Measurements from ENCODE around the gene TAF4. TPM values are rescaled to one million over a fixed set of nuclear protein-coding genes. Genes with fewer than 3 reads are reported as not detected.

Gene TAF4
- total RNA-seq, 6 experiments from 2014 or later = 9.0 to 13.0 (median 11.3) TPM

DNA sequence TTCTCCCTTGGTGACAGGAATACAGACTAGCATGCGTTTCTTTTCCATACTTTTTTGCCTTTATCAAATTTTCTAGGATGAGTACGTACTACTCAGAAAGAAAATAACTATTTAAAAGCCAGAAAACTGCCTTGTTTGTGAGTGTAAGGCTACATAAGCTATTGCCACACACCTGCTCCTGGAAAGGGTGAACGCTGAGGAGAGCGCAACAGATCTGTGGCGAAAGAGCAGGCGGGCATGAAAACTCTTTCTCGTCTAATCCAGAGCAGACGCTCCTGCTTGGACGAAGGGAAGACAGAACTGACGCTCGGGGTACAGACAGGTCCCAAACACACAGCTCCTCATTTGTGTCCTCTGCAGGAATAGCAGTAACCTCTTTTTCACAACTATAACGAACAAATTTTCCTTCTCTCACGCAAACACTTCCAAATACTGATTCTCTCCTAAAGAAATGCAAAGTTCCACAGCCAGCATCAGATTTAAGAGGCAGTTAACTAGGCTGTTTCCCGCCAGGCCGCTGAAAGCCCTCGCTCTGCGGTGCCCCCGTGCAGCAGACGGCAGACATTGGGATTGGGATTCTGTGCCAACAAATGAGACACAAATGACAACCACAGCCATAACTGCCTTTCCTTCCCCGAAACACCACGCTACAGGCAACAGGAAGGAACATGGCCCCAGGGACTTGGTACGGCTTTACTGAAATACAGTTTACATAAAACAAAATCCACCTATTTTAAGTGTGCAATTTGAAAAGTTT, 20.0 kb downstream of the TAF4 start:
- no peak overlapping the region for H3K4me3 ChIP-seq
- no peaks in the 10 kb centered on the region for H3K36me3 ChIP-seq
- DNase-seq (peak in 1 of 3 donors; percentile 39), ATAC-seq (peak in 1 of 4 donors; percentile 43)
- TF ChIP-seq, protein P1, sequence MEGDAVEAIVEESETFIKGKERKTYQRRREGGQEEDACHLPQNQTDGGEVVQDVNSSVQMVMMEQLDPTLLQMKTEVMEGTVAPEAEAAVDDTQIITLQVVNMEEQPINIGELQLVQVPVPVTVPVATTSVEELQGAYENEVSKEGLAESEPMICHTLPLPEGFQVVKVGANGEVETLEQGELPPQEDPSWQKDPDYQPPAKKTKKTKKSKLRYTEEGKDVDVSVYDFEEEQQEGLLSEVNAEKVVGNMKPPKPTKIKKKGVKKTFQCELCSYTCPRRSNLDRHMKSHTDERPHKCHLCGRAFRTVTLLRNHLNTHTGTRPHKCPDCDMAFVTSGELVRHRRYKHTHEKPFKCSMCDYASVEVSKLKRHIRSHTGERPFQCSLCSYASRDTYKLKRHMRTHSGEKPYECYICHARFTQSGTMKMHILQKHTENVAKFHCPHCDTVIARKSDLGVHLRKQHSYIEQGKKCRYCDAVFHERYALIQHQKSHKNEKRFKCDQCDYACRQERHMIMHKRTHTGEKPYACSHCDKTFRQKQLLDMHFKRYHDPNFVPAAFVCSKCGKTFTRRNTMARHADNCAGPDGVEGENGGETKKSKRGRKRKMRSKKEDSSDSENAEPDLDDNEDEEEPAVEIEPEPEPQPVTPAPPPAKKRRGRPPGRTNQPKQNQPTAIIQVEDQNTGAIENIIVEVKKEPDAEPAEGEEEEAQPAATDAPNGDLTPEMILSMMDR (IDR thresholded peaks at IDR 0.05) = no peak
- no peak for TF ChIP-seq POLR2A (IDR thresholded peaks at IDR 0.05)
- no peaks in the 10 kb centered on the region for H3K27me3 ChIP-seq
- H3K9me3 ChIP-seq = no peaks in the 10 kb centered on the region
- 60% methylated on average over 17 of the region's 22 CpGs for WGBS (ENCODE audit: insufficient coverage, low coverage, low lambda C conversion rate, missing lambda C conversion rate)
- intact Hi-C loops (cut with DNase I) = no loop called here
- H3K27ac ChIP-seq = no peak overlapping the region
- peaks cover 0 to 28% (median 5%) of the 10 kb centered on the region in 4 donors for H3K4me1 ChIP-seq

DNA sequence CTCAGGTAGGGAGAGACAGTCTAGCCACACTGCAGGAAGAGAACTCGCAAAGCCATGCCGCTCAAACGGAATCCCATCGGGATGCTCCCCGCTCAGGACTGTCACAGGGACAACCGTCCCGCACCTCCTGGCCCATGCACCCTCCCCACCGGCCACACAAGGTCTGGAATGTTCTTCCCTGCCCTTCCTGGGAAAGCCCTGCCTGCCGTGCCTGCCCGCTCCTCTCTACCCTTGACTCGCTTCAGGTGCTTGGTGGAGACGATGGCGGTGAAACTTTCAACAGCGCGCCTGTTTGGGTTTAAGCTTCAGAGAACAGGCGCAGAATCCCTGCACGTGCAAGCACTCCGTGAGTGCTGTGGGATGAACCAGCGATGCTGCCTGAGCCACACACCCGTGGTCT, 20.6 kb downstream of the TAF4 start:
- 92% methylated on average over 8 of the region's 20 CpGs for WGBS (ENCODE audit: insufficient coverage, low coverage, low lambda C conversion rate, missing lambda C conversion rate)
- H3K9me3 ChIP-seq = no peaks in the 10 kb centered on the region
- peak in 1 of 3 donors; percentile 40 for DNase-seq
- no peak overlapping the region for H3K4me3 ChIP-seq
- no peaks in the 10 kb centered on the region for H3K36me3 ChIP-seq
- H3K27ac ChIP-seq = no peak overlapping the region
- no peaks in the 10 kb centered on the region for H3K27me3 ChIP-seq
- H3K4me1 ChIP-seq = peaks cover 0 to 28% (median 5%) of the 10 kb centered on the region in 4 donors
- TF ChIP-seq, protein P1 (IDR thresholded peaks at IDR 0.05) = no peak
- no peak for TF ChIP-seq POLR2A (IDR thresholded peaks at IDR 0.05)
- no peak for ATAC-seq
- intact Hi-C loops (cut with DNase I) = no loop called here

DNA sequence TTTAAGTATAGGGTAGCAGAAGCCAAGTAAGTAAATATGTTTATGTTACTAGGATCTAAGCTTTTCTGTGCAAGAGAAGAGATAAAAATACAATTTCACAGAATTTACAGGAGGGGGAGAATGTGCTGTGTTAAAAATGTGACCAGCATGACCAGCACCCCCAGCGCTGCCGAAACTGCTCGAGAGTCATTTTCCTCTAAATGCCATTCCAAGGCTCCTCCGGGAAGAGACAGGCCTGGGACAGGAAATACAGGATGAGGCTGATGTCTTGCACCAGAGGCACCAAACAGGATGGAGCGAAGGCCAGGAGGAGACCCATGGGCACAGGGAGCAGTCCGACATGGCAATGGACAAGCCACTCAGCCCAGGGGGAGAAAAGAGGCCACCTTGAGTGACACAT, 21.1 kb downstream of the TAF4 start:
- Histone ChIP-seq H3K4me3 (no peak overlapping the region), H3K36me3 (no peaks in the 10 kb centered on the region), H3K9me3 (no peaks in the 10 kb centered on the region), H3K4me1 (peaks cover 0 to 28% (median 5%) of the 10 kb centered on the region in 4 donors), H3K27me3 (no peaks in the 10 kb centered on the region), H3K27ac (no peak overlapping the region)
- WGBS (ENCODE audit: insufficient coverage, low coverage, low lambda C conversion rate, missing lambda C conversion rate) = 65% methylated on average over 5 of the region's 6 CpGs
- intact Hi-C loops (cut with DNase I) = no loop called here
- TF ChIP-seq, protein P1 (IDR thresholded peaks at IDR 0.05) = no peak
- no peak for TF ChIP-seq POLR2A (IDR thresholded peaks at IDR 0.05)
- DNase-seq (peak in 1 of 3 donors; percentile 17), ATAC-seq (peak in 1 of 4 donors; percentile 18)

DNA sequence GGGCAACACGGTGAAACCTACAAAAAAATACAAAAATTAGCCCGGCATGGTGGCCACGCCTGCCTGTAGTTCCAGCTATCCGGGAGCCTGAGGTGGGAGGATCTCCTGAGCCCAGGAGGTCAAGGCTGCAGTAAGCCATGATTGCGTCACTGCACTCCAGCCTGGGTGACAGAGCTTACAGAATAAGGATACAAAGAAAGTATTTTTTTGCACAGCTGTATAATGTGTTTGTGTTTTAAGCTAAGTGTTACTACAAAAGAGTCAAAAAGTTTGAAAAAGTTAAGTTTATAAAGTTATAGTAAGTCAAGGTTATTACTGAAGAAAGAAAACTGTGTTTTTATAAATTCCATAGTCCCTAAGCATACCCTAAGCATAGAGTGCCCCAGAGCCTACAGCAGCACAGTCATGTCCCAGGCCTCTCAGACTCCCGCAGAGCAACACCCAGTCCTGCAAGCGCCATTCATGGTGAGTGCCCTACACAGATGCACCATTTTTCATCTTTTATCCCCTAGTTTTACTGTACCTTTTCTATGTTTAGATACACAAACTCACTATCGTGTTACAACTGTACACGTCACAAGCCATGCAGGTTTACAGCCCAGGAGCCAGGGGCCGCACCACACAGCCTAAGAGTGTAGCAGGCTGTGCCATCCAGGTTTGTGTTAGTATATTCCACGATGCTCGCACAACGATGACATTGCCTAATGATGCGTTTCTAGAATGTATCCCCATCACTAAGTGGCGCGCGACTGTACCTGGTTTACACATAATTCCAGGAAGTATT, 22.4 kb downstream of the TAF4 start:
- TF ChIP-seq, protein P1 (IDR thresholded peaks at IDR 0.05) = no peak
- TF ChIP-seq POLR2A (IDR thresholded peaks at IDR 0.05) = no peak
- intact Hi-C loops (cut with DNase I) = no loop called here
- no peaks in the 10 kb centered on the region for H3K36me3 ChIP-seq
- peaks cover 0 to 28% (median 5%) of the 10 kb centered on the region in 4 donors for H3K4me1 ChIP-seq
- peak overlapping the region in 1 of 3 donors; percentile 59 for H3K27ac ChIP-seq
- no peak overlapping the region for H3K4me3 ChIP-seq
- ATAC-seq (peak; percentile 76 to 94 (median 90)), DNase-seq (peak in 2 of 3 donors; percentile 70 to 84)
- H3K9me3 ChIP-seq = no peaks in the 10 kb centered on the region
- no peaks in the 10 kb centered on the region for H3K27me3 ChIP-seq
- 37% methylated on average over 12 of the region's 17 CpGs for WGBS (ENCODE audit: insufficient coverage, low coverage, low lambda C conversion rate, missing lambda C conversion rate)
